Right atrium auricular region (tissue), 2 donors: Measurements from ENCODE around the gene VARS1. TPM values are rescaled to one million over a fixed set of nuclear protein-coding genes. Genes with fewer than 3 reads are reported as not detected.
"Not testable (repeated sequence)": the region's sequence is repeated elsewhere in the genome, so short reads cannot be mapped to it uniquely, and the experiment has no call there.

ENCODE experiments used
- DNase-seq: peaks from one replicate; pipeline ENCODE4 v3.0.0-alpha.2; 2019; ENCODE audit warnings: low spot score
- H3K27ac ChIP-seq, 2 donors: fragments of 200-600 bp; sonication (generic); 1 replicate in 1 of 2; 2 replicates in 1 of 2; pipeline ENCODE4 v1.5.1; 2016 to 2019
- H3K27me3 ChIP-seq, 2 donors: fragments of 200-600 bp; sonication (generic); one replicate each; pipeline versions ENCODE4 v1.5.1 to v1.6.0; 2017 to 2019
- H3K36me3 ChIP-seq: fragments of 200-600 bp; sonication (generic); one replicate; pipeline ENCODE4 v1.5.1; 2016
- H3K4me1 ChIP-seq, 2 donors: fragments of 200-600 bp; sonication (generic); one replicate each; pipeline versions ENCODE4 v1.5.1 to v1.6.0; 2017 to 2019
- H3K4me3 ChIP-seq, 2 donors: fragments of 200-600 bp; sonication (generic); 1 replicate in 1 of 2; 2 replicates in 1 of 2; pipeline ENCODE4 v1.5.1; 2017 to 2019; ENCODE audit warnings: mild to moderate bottlenecking in 1 of 2, moderate library complexity in 1 of 2
- H3K9me3 ChIP-seq, 2 donors: fragments of 200-600 bp; sonication (generic); one replicate each; pipeline ENCODE4 v1.5.1; 2019
- CTCF ChIP-seq, 2 donors: fragments of 200-600 bp; sonication (generic); IDR thresholded peaks; one replicate each; pipeline ENCODE4 v1.5.1; 2019; ENCODE audit warnings: antibody characterized with exemption in 2 of 2
- total RNA-seq, 2 donors: library from RNA; depleted of rRNA; stranded (reverse); fragments of >200 nt; gene quantifications; one replicate each; pipeline ENCODE4 v1.1.0, GENCODE V29; 2016

The VARS1 gene
- total RNA-seq, 2 donors from 2014 or later: 15.3 to 24.6 TPM

DNA sequence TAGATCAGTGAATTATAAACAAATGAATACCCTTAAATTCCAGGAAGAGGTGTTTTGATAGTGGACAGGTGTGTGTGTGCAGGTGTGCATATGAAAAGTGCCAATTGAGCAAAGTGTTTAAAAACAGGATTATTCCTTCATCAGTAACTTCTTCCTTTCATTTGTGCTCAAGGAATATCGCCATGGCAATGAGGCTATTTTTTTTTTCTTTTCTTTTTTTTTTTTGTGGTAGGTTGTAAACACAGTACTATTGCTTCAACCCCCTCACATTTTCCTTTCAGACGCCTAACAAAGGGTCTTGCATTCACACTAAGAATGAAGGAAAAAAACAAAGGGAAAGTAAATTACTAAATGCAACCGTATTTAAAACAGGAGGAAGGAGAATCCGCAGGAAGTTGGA, 30.0 kb upstream of the VARS1 start:
- Histone ChIP-seq H3K27ac (peak overlapping the region; percentile 95 to 97), H3K27me3 (no peaks in the 10 kb centered on the region), H3K36me3 (no peaks in the 10 kb centered on the region), H3K9me3 (no peaks in the 10 kb centered on the region), H3K4me1 (peaks cover 0 to 33% of the 10 kb centered on the region in 2 donors), H3K4me3 (no peak overlapping the region)
- no peak for DNase-seq
- no peak for TF ChIP-seq CTCF (IDR thresholded peaks at IDR 0.05)

DNA sequence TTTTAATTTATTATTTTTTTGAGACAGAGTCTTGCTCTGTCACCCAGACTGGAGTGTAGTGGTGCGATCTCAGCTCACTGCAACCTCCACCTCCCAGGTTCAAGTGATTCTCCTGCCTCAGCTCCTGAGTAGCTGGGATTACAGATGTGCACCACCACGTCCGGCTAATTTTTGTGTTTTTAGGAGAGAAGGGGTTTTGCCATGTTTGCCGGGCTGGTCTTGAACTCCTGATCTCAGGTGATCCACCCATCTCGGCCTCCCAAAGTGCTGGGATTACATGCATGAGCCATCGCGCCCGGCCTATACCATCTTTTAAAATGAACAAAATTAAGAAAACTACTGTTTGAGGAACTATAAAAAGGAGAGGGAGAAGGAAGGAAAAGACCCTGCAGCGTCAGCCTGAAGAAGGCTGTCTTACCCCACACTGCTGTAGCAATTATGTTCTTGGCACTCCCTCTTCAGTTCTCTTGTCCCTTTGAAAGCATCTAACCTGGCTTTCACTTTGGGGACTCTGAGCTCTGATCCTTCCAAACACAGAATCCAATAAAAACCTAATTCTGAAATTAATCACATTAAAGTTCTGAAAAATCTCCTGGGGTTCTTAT, 28.1 kb upstream of the VARS1 start:
- peak overlapping the region; percentile 99 to 100 for H3K27ac ChIP-seq
- not testable (repeated sequence) for H3K36me3 ChIP-seq, DNase-seq, H3K4me3 ChIP-seq, H3K27me3 ChIP-seq, H3K9me3 ChIP-seq
- H3K4me1 ChIP-seq: peaks cover 0 to 51% of the 10 kb centered on the region in 2 donors

- Histone ChIP-seq H3K27me3 (no peaks in the 10 kb centered on the region), H3K4me1 (peaks cover 0 to 60% of the 10 kb centered on the region in 2 donors), H3K27ac (peak overlapping the region; percentile 99 to 100), H3K9me3 (no peaks in the 10 kb centered on the region), H3K4me3 (peak overlapping the region; percentile 47 to 54), H3K36me3 (no peaks in the 10 kb centered on the region)
- peak; percentile 95 for DNase-seq
- no peak for TF ChIP-seq CTCF (IDR thresholded peaks at IDR 0.05)
These were observed 26.7 kb upstream of the VARS1 start for GRCh38 chr6:31822036-31822821.

GRCh38 chr6:31821301-31822035, 25.9 kb upstream of the VARS1 start:
- peak overlapping the region; percentile 99 to 100 for H3K27ac ChIP-seq
- peaks cover 0 to 56% of the 10 kb centered on the region in 2 donors for H3K4me1 ChIP-seq
- no peaks in the 10 kb centered on the region for H3K27me3 ChIP-seq
- DNase-seq: peak; percentile 76
- H3K4me3 ChIP-seq: peak overlapping the region; percentile 47 to 54
- no peak for TF ChIP-seq CTCF (IDR thresholded peaks at IDR 0.05)
- H3K9me3 ChIP-seq: no peaks in the 10 kb centered on the region
- H3K36me3 ChIP-seq: no peaks in the 10 kb centered on the region

GRCh38 chr6:31820399-31820798, 24.8 kb upstream of the VARS1 start:
- not testable (repeated sequence) for H3K9me3 ChIP-seq, H3K4me3 ChIP-seq, DNase-seq, H3K27me3 ChIP-seq, H3K36me3 ChIP-seq
- Histone ChIP-seq H3K4me1 (peaks cover 0 to 48% of the 10 kb centered on the region in 2 donors), H3K27ac (peak overlapping the region; percentile 99 to 100)

GRCh38 chr6:31819871-31820299, 24.3 kb upstream of the VARS1 start:
- H3K4me1 ChIP-seq: peaks cover 0 to 48% of the 10 kb centered on the region in 2 donors
- H3K9me3 ChIP-seq: no peaks in the 10 kb centered on the region
- H3K36me3 ChIP-seq: no peaks in the 10 kb centered on the region
- H3K4me3 ChIP-seq: no peak overlapping the region
- peak overlapping the region; percentile 99 to 100 for H3K27ac ChIP-seq
- DNase-seq: no peak
- TF ChIP-seq CTCF (IDR thresholded peaks at IDR 0.05): no peak
- no peaks in the 10 kb centered on the region for H3K27me3 ChIP-seq

DNA sequence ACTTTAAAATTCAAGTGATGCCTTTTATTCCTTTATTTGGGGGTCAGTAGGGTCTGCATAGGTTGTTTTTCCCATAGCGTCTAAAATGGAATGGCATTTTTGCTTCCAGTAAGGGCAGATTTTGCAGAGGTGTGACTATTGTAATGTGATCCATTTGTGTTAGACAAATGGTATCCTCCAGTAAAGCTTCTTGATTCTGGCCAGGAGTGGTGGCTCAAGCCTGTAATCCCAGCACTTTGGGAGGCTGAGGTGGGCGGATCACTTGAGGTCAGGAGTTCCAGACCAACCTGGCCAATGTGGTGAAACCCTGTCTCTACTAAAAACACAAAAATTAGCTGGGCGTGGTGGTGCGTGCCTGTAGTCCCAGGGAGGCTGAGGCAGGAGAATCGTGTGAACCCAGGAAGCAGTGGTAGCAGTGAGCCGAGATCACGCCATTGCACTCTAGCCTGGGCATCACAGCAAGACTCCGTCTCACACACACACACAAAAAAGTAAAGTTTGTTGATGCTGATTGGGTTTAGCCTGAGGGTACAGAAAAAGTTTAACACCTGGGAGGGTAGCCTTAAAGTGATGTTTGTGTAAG, 22.5 kb upstream of the VARS1 start:
- Histone ChIP-seq H3K27ac (peak overlapping the region; percentile 99 to 100), H3K4me3 (peak overlapping the region; percentile 58 to 61), H3K4me1 (peaks cover 0 to 54% of the 10 kb centered on the region in 2 donors)
- not testable (repeated sequence) for H3K9me3 ChIP-seq, H3K27me3 ChIP-seq, DNase-seq, H3K36me3 ChIP-seq
